Stimulated activated CD8-positive, alpha-beta memory T cell treated with anti-CD3 and anti-CD28 coated beads, Interleukin-12 subunit alpha, Interleukin-12 subunit beta, amount 100 ng/mL, for 24 hours (primary cell): ENCODE results near the gene TDP2.
A peak's percentile ranks its signal among the peaks of the same experiment; 100 is the strongest.
"Not testable (repeated sequence)": the region's sequence is repeated elsewhere in the genome, so short reads cannot be mapped to it uniquely, and the experiment has no call there.

Source experiments
- DNase-seq: peaks from one replicate; pipeline ENCODE4 v3.0.0-alpha.2; 2020; ENCODE audit errors: extremely low read depth

Gene TDP2

GRCh38 chr6:24683297-24684296 is 16.9 kb upstream of the TDP2 start:
- DNase-seq, result no peak

- no peak for DNase-seq
These were observed 13.9 kb upstream of the TDP2 start for GRCh38 chr6:24680582-24680981.

- not testable (repeated sequence) for DNase-seq
These were observed 12.2 kb upstream of the TDP2 start for GRCh38 chr6:24678792-24679352.

- DNase-seq, result no peak
These were observed 6.9 kb upstream of the TDP2 start for GRCh38 chr6:24673625-24674024.

GRCh38 chr6:24672620-24673182 is 6.0 kb upstream of the TDP2 start:
- DNase-seq, result no peak

GRCh38 chr6:24671077-24671476 is 4.4 kb upstream of the TDP2 start:
- not testable (repeated sequence) for DNase-seq

- not testable (repeated sequence) for DNase-seq
These were observed 3.8 kb upstream of the TDP2 start for GRCh38 chr6:24670492-24670891.

GRCh38 chr6:24668997-24669361 is 2.3 kb upstream of the TDP2 start:
- DNase-seq, result no peak

- DNase-seq, result not testable (repeated sequence)
These were observed 1.6 kb upstream of the TDP2 start for GRCh38 chr6:24668066-24668996.

GRCh38 chr6:24667378-24667803 is 692 bp upstream of the TDP2 start:
- no peak for DNase-seq

- DNase-seq, result peak; percentile 5
These were observed 530 bp downstream of the TDP2 start for GRCh38 chr6:24666097-24666640.

GRCh38 chr6:24664046-24664987 is 2.4 kb downstream of the TDP2 start:
- no peak for DNase-seq

- DNase-seq, result no peak
These were observed 3.5 kb downstream of the TDP2 start for GRCh38 chr6:24663189-24663588.

GRCh38 chr6:24662236-24662635 is 4.5 kb downstream of the TDP2 start:
- no peak for DNase-seq

- DNase-seq, result not testable (repeated sequence)
These were observed 4.9 kb downstream of the TDP2 start for GRCh38 chr6:24661759-24662158.

GRCh38 chr6:24660105-24660504 is 6.6 kb downstream of the TDP2 start:
- DNase-seq, result no peak

GRCh38 chr6:24659561-24659960 is 7.1 kb downstream of the TDP2 start:
- DNase-seq, result no peak

- DNase-seq, result no peak
These were observed 7.8 kb downstream of the TDP2 start for GRCh38 chr6:24658573-24659560.

GRCh38 chr6:24655215-24655614 is 11.5 kb downstream of the TDP2 start:
- DNase-seq, result no peak
